Measurements from ENCODE around the gene KIF1C.
"Not testable (repeated sequence)": the region's sequence is repeated elsewhere in the genome, so short reads cannot be mapped to it uniquely, and the experiment has no call there.

The KIF1C gene

GRCh38 chr17:5065227-5065744, 67.5 kb downstream of the KIF1C start:
- TF ChIP-seq CTCF (IDR thresholded peaks at IDR 0.05; ENCODE audit: insufficient read depth, low read length, poor library complexity, severe bottlenecking) = no peak
- DNase-seq (ENCODE audit: extremely low read depth, insufficient read length) = no peak
- Histone ChIP-seq H3K4me3 (replicated peaks; ENCODE audit: low read depth, low read length) (no peak overlapping the region), H3K27me3 (replicated peaks; ENCODE audit: control insufficient read depth, insufficient read depth, low read length) (no peaks in the 10 kb centered on the region), H3K36me3 (ENCODE audit: control insufficient read depth, insufficient read depth, low read length) (no peaks in the 10 kb centered on the region)

- TF ChIP-seq CTCF (IDR thresholded peaks at IDR 0.05; ENCODE audit: insufficient read depth, low read length, poor library complexity, severe bottlenecking) = no peak
- H3K36me3 ChIP-seq (ENCODE audit: control insufficient read depth, insufficient read depth, low read length) = no peaks in the 10 kb centered on the region
- H3K4me3 ChIP-seq (replicated peaks; ENCODE audit: low read depth, low read length) = no peak overlapping the region
- no peak for DNase-seq (ENCODE audit: extremely low read depth, insufficient read length)
- no peaks in the 10 kb centered on the region for H3K27me3 ChIP-seq (replicated peaks; ENCODE audit: control insufficient read depth, insufficient read depth, low read length)
These were observed 70.5 kb downstream of the KIF1C start for GRCh38 chr17:5068236-5068635.

- TF ChIP-seq CTCF (IDR thresholded peaks at IDR 0.05; ENCODE audit: insufficient read depth, low read length, poor library complexity, severe bottlenecking) = no peak
- H3K4me3 ChIP-seq (replicated peaks; ENCODE audit: low read depth, low read length) = no peak overlapping the region
- no peaks in the 10 kb centered on the region for H3K36me3 ChIP-seq (ENCODE audit: control insufficient read depth, insufficient read depth, low read length)
- no peak for DNase-seq (ENCODE audit: extremely low read depth, insufficient read length)
- no peaks in the 10 kb centered on the region for H3K27me3 ChIP-seq (replicated peaks; ENCODE audit: control insufficient read depth, insufficient read depth, low read length)
These were observed 72.0 kb downstream of the KIF1C start for GRCh38 chr17:5069724-5070123.

- DNase-seq (ENCODE audit: extremely low read depth, insufficient read length); H3K36me3 ChIP-seq (ENCODE audit: control insufficient read depth, insufficient read depth, low read length); H3K27me3 ChIP-seq (replicated peaks; ENCODE audit: control insufficient read depth, insufficient read depth, low read length); H3K4me3 ChIP-seq (replicated peaks; ENCODE audit: low read depth, low read length): not testable (repeated sequence)
These were observed 77.7 kb downstream of the KIF1C start for GRCh38 chr17:5075472-5075871.

GRCh38 chr17:5077275-5077674, 79.5 kb downstream of the KIF1C start:
- not testable (repeated sequence) for H3K27me3 ChIP-seq (replicated peaks; ENCODE audit: control insufficient read depth, insufficient read depth, low read length)

GRCh38 chr17:5077781-5078105, 80.0 kb downstream of the KIF1C start:
- TF ChIP-seq CTCF (IDR thresholded peaks at IDR 0.05; ENCODE audit: insufficient read depth, low read length, poor library complexity, severe bottlenecking) = no peak
- H3K36me3 ChIP-seq (ENCODE audit: control insufficient read depth, insufficient read depth, low read length) = peaks cover 2% of the 10 kb centered on the region
- no peaks in the 10 kb centered on the region for H3K27me3 ChIP-seq (replicated peaks; ENCODE audit: control insufficient read depth, insufficient read depth, low read length)
- no peak for DNase-seq (ENCODE audit: extremely low read depth, insufficient read length)
- H3K4me3 ChIP-seq (replicated peaks; ENCODE audit: low read depth, low read length) = peak overlapping the region; percentile 78

More at GRCh38 chr17:5077275-5077674, 79.5 kb downstream of the KIF1C start:
- not testable (repeated sequence) for DNase-seq (ENCODE audit: extremely low read depth, insufficient read length); H3K36me3 ChIP-seq (ENCODE audit: control insufficient read depth, insufficient read depth, low read length); H3K4me3 ChIP-seq (replicated peaks; ENCODE audit: low read depth, low read length)
